Astrocyte (in vitro differentiated cells and primary cell): ENCODE data around the gene TTYH2.

Experiments used
- CTCF ChIP-seq: IDR thresholded peaks from 2 replicates; pipeline ENCODE4 v1.5.1; 2011; ENCODE audit warnings: low read depth, mild to moderate bottlenecking, inconsistent platforms, low read length, moderate library complexity; ENCODE audit not compliant: insufficient read depth
- EZH2 ChIP-seq: IDR thresholded peaks from 2 replicates; pipeline ENCODE4 v1.6.1; 2012; ENCODE audit warnings: mild to moderate bottlenecking, low read length, inconsistent platforms; ENCODE audit not compliant: insufficient read depth

- TF ChIP-seq CTCF (no peak), EZH2 (no peak)
Observed at GRCh38 chr17:74231928-74232907, 18.8 kb downstream of the TTYH2 start.
